Esophagus muscularis mucosa (tissue), 4 donors: ENCODE results near the gene NCEH1.

ENCODE experiments used
- CTCF ChIP-seq, 3 experiments: fragments of 200-600 bp in 2 of 3; fragments of 450-650 bp in 1 of 3; sonication (generic) in 2 of 3; IDR thresholded peaks; one replicate each; pipeline ENCODE4 v1.5.1; 2017 to 2019; ENCODE audit warnings: antibody characterized with exemption in 3 of 3, mild to moderate bottlenecking in 2 of 3, moderate library complexity in 1 of 3
- EP300 ChIP-seq: sonication (generic); formaldehyde crosslinking; IDR thresholded peaks from one replicate; pipeline ENCODE4 v1.6.1; 2017; ENCODE audit warnings: antibody characterized with exemption
- POLR2A ChIP-seq: fragments of 450-650 bp; IDR thresholded peaks from one replicate; pipeline ENCODE4 v1.6.1; 2017; ENCODE audit warnings: antibody characterized with exemption, moderate library complexity, mild to moderate bottlenecking, low read depth
- POLR2AphosphoS5 ChIP-seq, 2 donors: sonication (generic); formaldehyde crosslinking; IDR thresholded peaks; one replicate each; pipeline ENCODE4 v1.6.1; 2017; ENCODE audit warnings: antibody characterized with exemption in 2 of 2

GRCh38 chr3:172622156-172622555, 88.7 kb downstream of the NCEH1 start:
- TF ChIP-seq CTCF (IDR thresholded peaks at IDR 0.05) (no peak), EP300 (no peak), POLR2AphosphoS5 (IDR thresholded peaks at IDR 0.05) (no peak), POLR2A (no peak)
